OCI-LY1 (cell line): Measurements from ENCODE around the gene KCNMB1.

Experiments
- EZH2 ChIP-seq: fragments of 200-600 bp; sonication (generic), shearing (Covaris generic); IDR thresholded peaks from 2 replicates; pipeline ENCODE4 v1.8.0; 2017; ENCODE audit warnings: borderline replicate concordance, mixed run types, mild to moderate bottlenecking, antibody characterized with exemption, low read length, moderate library complexity, mixed read lengths
- TF ChIP-seq, protein P1 (sequence below): fragments of 200-600 bp; sonication (generic), shearing (Covaris generic); IDR thresholded peaks from 2 replicates; pipeline ENCODE4 v1.5.1; 2017; ENCODE audit warnings: mild to moderate bottlenecking, antibody characterized with exemption, low read length, moderate library complexity, mixed read lengths

DNA sequence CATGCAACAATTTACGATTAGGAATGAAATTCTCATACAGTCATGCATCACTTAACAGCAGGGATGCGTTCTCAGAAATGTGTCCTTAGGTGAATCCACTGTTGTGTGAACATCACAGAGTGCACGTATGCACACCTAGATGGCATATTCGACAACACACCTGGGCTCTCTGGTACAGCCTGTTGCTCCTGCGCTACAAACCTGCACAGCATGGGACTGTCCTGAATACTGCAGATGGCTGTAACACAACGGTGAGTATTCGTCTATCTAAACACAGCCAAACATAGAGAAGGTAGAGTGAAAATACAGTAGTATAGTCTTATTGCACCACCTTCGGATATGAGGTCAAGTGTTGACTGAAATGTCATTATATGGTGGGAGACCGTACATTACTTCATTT is 47.6 kb downstream of the KCNMB1 start:
- TF ChIP-seq, protein P1, sequence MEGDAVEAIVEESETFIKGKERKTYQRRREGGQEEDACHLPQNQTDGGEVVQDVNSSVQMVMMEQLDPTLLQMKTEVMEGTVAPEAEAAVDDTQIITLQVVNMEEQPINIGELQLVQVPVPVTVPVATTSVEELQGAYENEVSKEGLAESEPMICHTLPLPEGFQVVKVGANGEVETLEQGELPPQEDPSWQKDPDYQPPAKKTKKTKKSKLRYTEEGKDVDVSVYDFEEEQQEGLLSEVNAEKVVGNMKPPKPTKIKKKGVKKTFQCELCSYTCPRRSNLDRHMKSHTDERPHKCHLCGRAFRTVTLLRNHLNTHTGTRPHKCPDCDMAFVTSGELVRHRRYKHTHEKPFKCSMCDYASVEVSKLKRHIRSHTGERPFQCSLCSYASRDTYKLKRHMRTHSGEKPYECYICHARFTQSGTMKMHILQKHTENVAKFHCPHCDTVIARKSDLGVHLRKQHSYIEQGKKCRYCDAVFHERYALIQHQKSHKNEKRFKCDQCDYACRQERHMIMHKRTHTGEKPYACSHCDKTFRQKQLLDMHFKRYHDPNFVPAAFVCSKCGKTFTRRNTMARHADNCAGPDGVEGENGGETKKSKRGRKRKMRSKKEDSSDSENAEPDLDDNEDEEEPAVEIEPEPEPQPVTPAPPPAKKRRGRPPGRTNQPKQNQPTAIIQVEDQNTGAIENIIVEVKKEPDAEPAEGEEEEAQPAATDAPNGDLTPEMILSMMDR, result no peak
- no peak for TF ChIP-seq EZH2
